ENCODE measurements around the gene KDSR. TPM values are rescaled to one million over a fixed set of nuclear protein-coding genes. Genes with fewer than 3 reads are reported as not detected.
"Not testable (repeated sequence)": the region's sequence is repeated elsewhere in the genome, so short reads cannot be mapped to it uniquely, and the experiment has no call there.

Gene KDSR
- total RNA-seq, 1 experiment from 2014 or later: 26.2 TPM

- DNase-seq (ENCODE audit: low read depth): peak; percentile 84
Measured at GRCh38 chr18:63366213-63367052, 573 bp downstream of the KDSR start.

GRCh38 chr18:63365876-63366212 lies 1.2 kb downstream of the KDSR start:
- DNase-seq (ENCODE audit: low read depth): no peak

- no peak for DNase-seq (ENCODE audit: low read depth)
Measured at GRCh38 chr18:63363951-63364350, 3.1 kb downstream of the KDSR start.

GRCh38 chr18:63363420-63363819 lies 3.6 kb downstream of the KDSR start:
- not testable (repeated sequence) for DNase-seq (ENCODE audit: low read depth)

GRCh38 chr18:63356272-63356896 lies 10.6 kb downstream of the KDSR start:
- DNase-seq (ENCODE audit: low read depth): no peak

GRCh38 chr18:63350230-63350629 lies 16.8 kb downstream of the KDSR start:
- no peak for DNase-seq (ENCODE audit: low read depth)

- DNase-seq (ENCODE audit: low read depth): no peak
Measured at GRCh38 chr18:63348508-63349136, 18.4 kb downstream of the KDSR start.

GRCh38 chr18:63346480-63347183 lies 20.4 kb downstream of the KDSR start:
- DNase-seq (ENCODE audit: low read depth): no peak

- no peak for DNase-seq (ENCODE audit: low read depth)
Measured at GRCh38 chr18:63346031-63346430, 21.0 kb downstream of the KDSR start.

- DNase-seq (ENCODE audit: low read depth): no peak
Measured at GRCh38 chr18:63344918-63345317, 22.1 kb downstream of the KDSR start.

- no peak for DNase-seq (ENCODE audit: low read depth)
Measured at GRCh38 chr18:63344263-63344662, 22.7 kb downstream of the KDSR start.

GRCh38 chr18:63342206-63342605 lies 24.8 kb downstream of the KDSR start:
- peak; percentile 32 for DNase-seq (ENCODE audit: low read depth)

GRCh38 chr18:63339920-63340484 lies 27.0 kb downstream of the KDSR start:
- DNase-seq (ENCODE audit: low read depth): peak; percentile 10

- no peak for DNase-seq (ENCODE audit: low read depth)
Measured at GRCh38 chr18:63336366-63337099, 30.5 kb downstream of the KDSR start.

GRCh38 chr18:63331105-63331504 lies 35.9 kb downstream of the KDSR start:
- no peak for DNase-seq (ENCODE audit: low read depth)

GRCh38 chr18:63329431-63330145 lies 37.4 kb downstream of the KDSR start:
- no peak for DNase-seq (ENCODE audit: low read depth)

- DNase-seq (ENCODE audit: low read depth): no peak
Measured at GRCh38 chr18:63326011-63326410, 41.0 kb downstream of the KDSR start.

- no peak for DNase-seq (ENCODE audit: low read depth)
Measured at GRCh38 chr18:63325086-63325686, 41.8 kb downstream of the KDSR start.

GRCh38 chr18:63322908-63323634 lies 43.9 kb downstream of the KDSR start:
- DNase-seq (ENCODE audit: low read depth): peak; percentile 58

All from Daoy (cell line).